K562 (cell line): ENCODE results near the gene UBE2L3. TPM values are rescaled to one million over a fixed set of nuclear protein-coding genes. Genes with fewer than 3 reads are reported as not detected.

Experiments
- ATF1 ChIP-seq, 2 experiments: fragments of 450-650 bp in 1 of 2; IDR thresholded peaks; 2 replicates each; pipeline ENCODE4 v1.6.1; 2016; ENCODE audit warnings: missing compliant biosample characterization in 1 of 2, missing genetic modification characterization in 1 of 2
- BRCA1 ChIP-seq, 2 experiments: fragments of 450-650 bp in 1 of 2; sonication (generic) in 1 of 2; formaldehyde crosslinking in 1 of 2; IDR thresholded peaks; 2 replicates each; pipeline versions ENCODE4 v1.5.0 to v1.6.1; 2017 to 2020; ENCODE audit warnings: mild to moderate bottlenecking in 1 of 2, missing genetic modification reagents in 1 of 2
- CREM ChIP-seq: IDR thresholded peaks from 2 replicates; pipeline ENCODE4 v1.6.1; 2014; ENCODE audit warnings: antibody characterized with exemption, low read depth
- DDX20 ChIP-seq: fragments of 450-650 bp; IDR thresholded peaks from 2 replicates; pipeline ENCODE4 v1.6.1; 2016; ENCODE audit warnings: missing genetic modification characterization, low read depth, mild to moderate bottlenecking, missing compliant biosample characterization, moderate library complexity
- GATAD2B ChIP-seq: fragments of 450-650 bp; IDR thresholded peaks from 2 replicates; pipeline ENCODE4 v1.6.1; 2017; ENCODE audit warnings: mild to moderate bottlenecking, borderline replicate concordance
- ILK ChIP-seq: fragments of 450-650 bp; IDR thresholded peaks from 2 replicates; pipeline ENCODE4 v1.6.1; 2016; ENCODE audit warnings: missing genetic modification characterization, low read depth, mild to moderate bottlenecking, missing compliant biosample characterization, moderate library complexity, borderline replicate concordance
- KDM5B ChIP-seq: fragments of 200-600 bp; sonication (generic); IDR thresholded peaks from 2 replicates; pipeline ENCODE4 v1.6.1; 2012; ENCODE audit warnings: low read depth, mild to moderate bottlenecking, moderate library complexity, low read length, control low read depth, inconsistent platforms; ENCODE audit not compliant: insufficient replicate concordance
- KHSRP ChIP-seq: fragments of 450-650 bp; IDR thresholded peaks from 2 replicates; pipeline ENCODE4 v1.6.1; 2017
- MED1 ChIP-seq: sonication (generic); formaldehyde crosslinking; IDR thresholded peaks from 2 replicates; pipeline ENCODE4 v1.8.1; 2023; ENCODE audit warnings: missing genetic modification reagents, borderline replicate concordance
- MEIS2 ChIP-seq: fragments of 450-650 bp; IDR thresholded peaks from 2 replicates; pipeline ENCODE4 v1.6.1; 2014; ENCODE audit warnings: mild to moderate bottlenecking; ENCODE audit not compliant: partially characterized antibody
- NFYB ChIP-seq: IDR thresholded peaks from 2 replicates; pipeline ENCODE4 v1.6.1; 2011; ENCODE audit warnings: mild to moderate bottlenecking, moderate library complexity; ENCODE audit not compliant: insufficient read length; ENCODE audit errors: extremely low read depth
- NUFIP1 ChIP-seq: fragments of 450-650 bp; IDR thresholded peaks from 2 replicates; pipeline ENCODE4 v1.6.1; 2018; ENCODE audit not compliant: partially characterized antibody
- SMAD1 ChIP-seq: fragments of 150-350 bp; IDR thresholded peaks from 2 replicates; pipeline ENCODE4 v1.6.1; 2014; ENCODE audit warnings: low read length, low read depth; ENCODE audit not compliant: partially characterized antibody
- TBL1XR1 ChIP-seq, 2 experiments: IDR thresholded peaks; 2 replicates each; pipeline ENCODE4 v1.6.1; 2012; ENCODE audit warnings: improper control_type of control experiment in 2 of 2, low read length in 2 of 2, mild to moderate bottlenecking in 1 of 2
- XRCC5 ChIP-seq: fragments of 200-400 bp; formaldehyde crosslinking; IDR thresholded peaks from 2 replicates; pipeline ENCODE4 v1.6.1; 2017; ENCODE audit warnings: low read depth, mild to moderate bottlenecking, low read length
- ZBTB8A ChIP-seq: fragments of 450-650 bp; IDR thresholded peaks from 2 replicates; pipeline ENCODE4 v1.6.1; 2018; ENCODE audit warnings: mild to moderate bottlenecking, moderate library complexity; ENCODE audit not compliant: partially characterized antibody
- ZC3H11A ChIP-seq: IDR thresholded peaks from 2 replicates; pipeline ENCODE4 v1.6.1; 2012; ENCODE audit warnings: low read depth, low read length, improper control_type of control experiment
- ZNF41 ChIP-seq: fragments of 250-450 bp; sonication (Bioruptor Pico); conservative IDR thresholded peaks from 2 replicates; pipeline ENCODE4 v1.4.0; 2020; ENCODE audit warnings: mild to moderate bottlenecking
- ZNF785 ChIP-seq: fragments of 250-450 bp; sonication (Bioruptor Pico); IDR thresholded peaks from 2 replicates; pipeline ENCODE4 v1.4.0; 2020; ENCODE audit warnings: mild to moderate bottlenecking
- polyA plus RNA-seq, 8 experiments: library from polyadenylated mRNA; depleted of rRNA in 4 of 8; stranded (reverse) in 5 of 8; unstranded in 3 of 8; fragments of >200 nt; fragmentation: Nextera tagmentation in 2 of 8; fragmentation: Illumina TruSeq in 1 of 8; extraction: Ambion mirVana in 2 of 8; extraction: Trizol in 1 of 8; gene quantifications; 2 replicates each; pipeline versions ENCODE4 v1.2.1 to v1.2.3, GENCODE V29; 2011 to 2014; ENCODE audit warnings: inconsistent platforms in 1 of 8, missing spikeins in 1 of 8
- total RNA-seq, 7 experiments: library from RNA; depleted of rRNA in 6 of 7; stranded (reverse); fragments of >200 nt in 6 of 7; fragmentation: Illumina TruSeq in 2 of 7; extraction: Trizol in 2 of 7; gene quantifications; 2 replicates each; pipeline versions ENCODE4 v1.2.1 to v1.2.3, GENCODE V29; 2011 to 2021; ENCODE audit warnings: low replicate concordance in 1 of 7
- TF ChIP-seq, protein P1 (sequence below): sonication (generic); formaldehyde crosslinking; IDR thresholded peaks from 2 replicates; pipeline ENCODE4 v1.9.0; 2022; ENCODE audit warnings: mild to moderate bottlenecking, missing genetic modification reagents
- TF ChIP-seq, protein P2 (sequence below): fragments of 250-450 bp; sonication (Bioruptor Pico); IDR thresholded peaks from 2 replicates; pipeline ENCODE4 v1.4.0; 2020; ENCODE audit warnings: mild to moderate bottlenecking
- TF ChIP-seq, protein P3 (sequence below): fragments of 250-450 bp; sonication (Bioruptor Pico); IDR thresholded peaks from 2 replicates; pipeline ENCODE4 v1.5.0; 2020; ENCODE audit warnings: mild to moderate bottlenecking
- TF ChIP-seq, protein P4 (sequence below), 2 experiments: fragments of 450-650 bp in 1 of 2; sonication (generic) in 1 of 2; formaldehyde crosslinking in 1 of 2; IDR thresholded peaks in 1 of 2; conservative IDR thresholded peaks in 1 of 2; 2 replicates each; pipeline versions ENCODE4 v1.6.1 to v1.8.1; 2016 to 2023; ENCODE audit warnings: mild to moderate bottlenecking in 2 of 2, moderate library complexity in 2 of 2, inconsistent platforms in 1 of 2, missing genetic modification reagents in 1 of 2

Gene UBE2L3
- total and polyA plus RNA-seq, 9 of the 15 experiments (the other 6 are each of a cell fraction or from before 2014, with no cell fraction given): 215 to 625 (median 285) TPM

DNA sequence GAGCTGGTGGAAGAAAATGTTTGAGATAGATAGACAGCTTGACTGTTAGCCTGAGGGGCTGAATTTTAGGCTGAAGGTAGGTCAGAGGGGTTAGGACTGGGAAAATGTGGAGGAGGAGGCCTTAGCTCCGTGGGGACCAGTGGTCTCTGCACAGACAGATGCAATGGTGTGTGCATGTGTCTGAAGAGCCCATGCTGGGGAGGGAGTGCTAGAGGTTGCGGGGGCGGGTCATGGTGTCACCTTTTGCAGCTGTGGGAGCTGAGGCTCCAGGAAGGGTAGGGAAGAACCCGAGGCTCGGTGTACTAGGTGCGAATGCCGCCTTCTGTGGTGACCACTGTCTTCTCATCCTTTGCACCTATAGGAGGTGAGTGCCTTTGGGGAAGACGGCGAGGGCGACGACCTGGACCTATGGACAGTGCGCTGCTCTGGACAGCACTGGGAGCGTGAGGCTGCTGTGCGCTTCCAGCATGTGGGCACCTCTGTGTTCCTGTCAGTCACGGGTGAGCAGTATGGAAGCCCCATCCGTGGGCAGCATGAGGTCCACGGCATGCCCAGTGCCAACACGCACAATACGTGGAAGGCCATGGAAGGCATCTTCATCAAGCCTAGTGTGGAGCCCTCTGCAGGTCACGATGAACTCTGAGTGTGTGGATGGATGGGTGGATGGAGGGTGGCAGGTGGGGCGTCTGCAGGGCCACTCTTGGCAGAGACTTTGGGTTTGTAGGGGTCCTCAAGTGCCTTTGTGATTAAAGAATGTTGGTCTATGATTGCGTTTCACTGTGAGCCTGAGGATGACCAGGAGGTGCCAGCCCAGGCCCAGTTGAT lies 76.2 kb downstream of the UBE2L3 start (continued):
- TF ChIP-seq, protein P1, sequence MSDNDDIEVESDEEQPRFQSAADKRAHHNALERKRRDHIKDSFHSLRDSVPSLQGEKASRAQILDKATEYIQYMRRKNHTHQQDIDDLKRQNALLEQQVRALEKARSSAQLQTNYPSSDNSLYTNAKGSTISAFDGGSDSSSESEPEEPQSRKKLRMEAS (CRISPR knock-in tag): no peak
- no peak for TF ChIP-seq BRCA1 (IDR thresholded peaks at IDR 0.05)
- TF ChIP-seq BRCA1 (CRISPR knock-in tag; IDR thresholded peaks at IDR 0.05): no peak
- TF ChIP-seq, protein P2, sequence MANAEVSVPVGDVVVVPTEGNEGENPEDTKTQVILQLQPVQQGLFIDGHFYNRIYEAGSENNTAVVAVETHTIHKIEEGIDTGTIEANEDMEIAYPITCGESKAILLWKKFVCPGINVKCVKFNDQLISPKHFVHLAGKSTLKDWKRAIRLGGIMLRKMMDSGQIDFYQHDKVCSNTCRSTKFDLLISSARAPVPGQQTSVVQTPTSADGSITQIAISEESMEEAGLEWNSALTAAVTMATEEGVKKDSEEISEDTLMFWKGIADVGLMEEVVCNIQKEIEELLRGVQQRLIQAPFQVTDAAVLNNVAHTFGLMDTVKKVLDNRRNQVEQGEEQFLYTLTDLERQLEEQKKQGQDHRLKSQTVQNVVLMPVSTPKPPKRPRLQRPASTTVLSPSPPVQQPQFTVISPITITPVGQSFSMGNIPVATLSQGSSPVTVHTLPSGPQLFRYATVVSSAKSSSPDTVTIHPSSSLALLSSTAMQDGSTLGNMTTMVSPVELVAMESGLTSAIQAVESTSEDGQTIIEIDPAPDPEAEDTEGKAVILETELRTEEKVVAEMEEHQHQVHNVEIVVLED: no peak
- 0 out of 2 replicates have a peak, but pooled peaks have one; percentile 31 for TF ChIP-seq ZC3H11A
- no peak for TF ChIP-seq CREM
- no peak for TF ChIP-seq MED1 (CRISPR knock-in tag)
- no peak for TF ChIP-seq KHSRP
- TF ChIP-seq NFYB: no peak
- peak; percentile 36 for TF ChIP-seq KDM5B
- TF ChIP-seq SMAD1: no peak
- TF ChIP-seq, protein P3, sequence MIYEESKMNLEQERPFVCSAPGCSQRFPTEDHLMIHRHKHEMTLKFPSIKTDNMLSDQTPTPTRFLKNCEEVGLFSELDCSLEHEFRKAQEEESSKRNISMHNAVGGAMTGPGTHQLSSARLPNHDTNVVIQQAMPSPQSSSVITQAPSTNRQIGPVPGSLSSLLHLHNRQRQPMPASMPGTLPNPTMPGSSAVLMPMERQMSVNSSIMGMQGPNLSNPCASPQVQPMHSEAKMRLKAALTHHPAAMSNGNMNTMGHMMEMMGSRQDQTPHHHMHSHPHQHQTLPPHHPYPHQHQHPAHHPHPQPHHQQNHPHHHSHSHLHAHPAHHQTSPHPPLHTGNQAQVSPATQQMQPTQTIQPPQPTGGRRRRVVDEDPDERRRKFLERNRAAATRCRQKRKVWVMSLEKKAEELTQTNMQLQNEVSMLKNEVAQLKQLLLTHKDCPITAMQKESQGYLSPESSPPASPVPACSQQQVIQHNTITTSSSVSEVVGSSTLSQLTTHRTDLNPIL (CRISPR knock-in tag): no peak
- TF ChIP-seq ZNF41 (CRISPR knock-in tag): no peak
- no peak for TF ChIP-seq ZNF785 (CRISPR knock-in tag)
- peak in 1 of 2 experiments; percentile 46; a peak in 1 of 4 replicates for TF ChIP-seq TBL1XR1 (IDR thresholded peaks at IDR 0.05; ENCODE audit: low read length in 2 of 2)
- no peak for TF ChIP-seq ATF1 (CRISPR knock-in tag; IDR thresholded peaks at IDR 0.05)
- no peak for TF ChIP-seq ATF1 (tag; IDR thresholded peaks at IDR 0.05)
- no peak for TF ChIP-seq ZBTB8A
- no peak for TF ChIP-seq DDX20
- TF ChIP-seq GATAD2B: no peak
- TF ChIP-seq, protein P4, sequence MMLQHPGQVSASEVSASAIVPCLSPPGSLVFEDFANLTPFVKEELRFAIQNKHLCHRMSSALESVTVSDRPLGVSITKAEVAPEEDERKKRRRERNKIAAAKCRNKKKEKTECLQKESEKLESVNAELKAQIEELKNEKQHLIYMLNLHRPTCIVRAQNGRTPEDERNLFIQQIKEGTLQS (IDR thresholded peaks at IDR 0.05): no peak
- TF ChIP-seq, protein P4 (CRISPR knock-in tag; conservative IDR thresholded peaks at IDR 0.05): no peak
- no peak for TF ChIP-seq ILK (tag)
- no peak for TF ChIP-seq NUFIP1
- no peak for TF ChIP-seq MEIS2
- TF ChIP-seq XRCC5: no peak
